PFSK-1 (cell line): ENCODE data around the gene CHRNE.

Experiments used
- POLR2AphosphoS5 ChIP-seq: IDR thresholded peaks from 2 replicates; pipeline ENCODE4 v1.6.1; 2012; ENCODE audit warnings: low read depth, mild to moderate bottlenecking, control low read depth, low read length, moderate library complexity
- REST ChIP-seq, 2 experiments: IDR thresholded peaks; 2 replicates each; pipeline versions ENCODE4 v1.6.1 to v1.8.0; 2011 to 2012; ENCODE audit warnings: low read depth in 2 of 2, low read length in 2 of 2, control low read depth in 1 of 2, inconsistent platforms in 1 of 2, mild to moderate bottlenecking in 1 of 2, moderate library complexity in 1 of 2; ENCODE audit not compliant: insufficient read depth in 1 of 2
- SIN3A ChIP-seq: IDR thresholded peaks from 2 replicates; pipeline ENCODE4 v1.6.1; 2012; ENCODE audit warnings: mild to moderate bottlenecking, low read length, moderate library complexity, borderline replicate concordance; ENCODE audit not compliant: insufficient read depth
- TAF1 ChIP-seq: IDR thresholded peaks from 2 replicates; pipeline ENCODE4 v1.6.1; 2012; ENCODE audit warnings: low read length, control low read depth, borderline replicate concordance; ENCODE audit not compliant: insufficient read depth

- no peak for TF ChIP-seq TAF1
- TF ChIP-seq POLR2AphosphoS5: no peak
- no peak for TF ChIP-seq REST (IDR thresholded peaks at IDR 0.05; ENCODE audit: insufficient read depth in 1 of 2, low read depth in 2 of 2, low read length in 2 of 2)
- no peak for TF ChIP-seq SIN3A
These were observed 52.7 kb downstream of the CHRNE start for GRCh38 chr17:4850246-4850645.
